ENCODE results near the gene SOHLH2.

Gene SOHLH2

GRCh38 chr13:36214163-36214921 is at the start of gene SOHLH2:
SOHLH2 (minus strand) TSS chr13:36214556; CDS start chr13:36214526, 30 bp downstream.
- no peak for DNase-seq

- DNase-seq: no peak
Observed at GRCh38 chr13:36261976-36262375, 47.6 kb upstream of the SOHLH2 start.

- DNase-seq: no peak
Observed at GRCh38 chr13:36261011-36261410, 46.7 kb upstream of the SOHLH2 start.

GRCh38 chr13:36259361-36260137 is 45.2 kb upstream of the SOHLH2 start:
- no peak for DNase-seq

- no peak for DNase-seq
Observed at GRCh38 chr13:36258831-36259230, 44.5 kb upstream of the SOHLH2 start.

GRCh38 chr13:36251526-36251925 is 37.2 kb upstream of the SOHLH2 start:
- no peak for DNase-seq

- no peak for DNase-seq
Observed at GRCh38 chr13:36251017-36251416, 36.7 kb upstream of the SOHLH2 start.

- DNase-seq: no peak
Observed at GRCh38 chr13:36248700-36249099, 34.3 kb upstream of the SOHLH2 start.

- no peak for DNase-seq
Observed at GRCh38 chr13:36244990-36245389, 30.6 kb upstream of the SOHLH2 start.

- DNase-seq: no peak
Observed at GRCh38 chr13:36244073-36244472, 29.7 kb upstream of the SOHLH2 start.

GRCh38 chr13:36242761-36243160 is 28.4 kb upstream of the SOHLH2 start:
- DNase-seq: no peak

GRCh38 chr13:36231236-36231635 is 16.9 kb upstream of the SOHLH2 start:
- no peak for DNase-seq

- DNase-seq: no peak
Observed at GRCh38 chr13:36224730-36225129, 10.4 kb upstream of the SOHLH2 start.

- no peak for DNase-seq
Observed at GRCh38 chr13:36219883-36220282, 5.5 kb upstream of the SOHLH2 start.

- no peak for DNase-seq
Observed at GRCh38 chr13:36217456-36217855, 3.1 kb upstream of the SOHLH2 start.

- DNase-seq: no peak
Observed at GRCh38 chr13:36212789-36213188, 1.6 kb downstream of the SOHLH2 start.

- no peak for DNase-seq
Observed at GRCh38 chr13:36211567-36211966, 2.8 kb downstream of the SOHLH2 start.

- no peak for DNase-seq
Observed at GRCh38 chr13:36210738-36211137, 3.6 kb downstream of the SOHLH2 start.

- no peak for DNase-seq
Observed at GRCh38 chr13:36207672-36208071, 6.7 kb downstream of the SOHLH2 start.

GRCh38 chr13:36193151-36193855 is 21.1 kb downstream of the SOHLH2 start:
- DNase-seq: no peak

- DNase-seq: no peak
Observed at GRCh38 chr13:36192166-36192565, 22.2 kb downstream of the SOHLH2 start.

GRCh38 chr13:36190771-36191170 is 23.6 kb downstream of the SOHLH2 start:
- DNase-seq: no peak

- DNase-seq: no peak
Observed at GRCh38 chr13:36188441-36188840, 25.9 kb downstream of the SOHLH2 start.

- DNase-seq: no peak
Observed at GRCh38 chr13:36183901-36184300, 30.5 kb downstream of the SOHLH2 start.

Measured in activated CD4-positive, alpha-beta T cell treated with anti-CD3 and anti-CD28 coated beads, Interleukin-2, amount 50 U/mL, for 1 hour (primary cell).